GM21717 (cell line): ENCODE measurements around the gene GPR137B.
"Not testable (repeated sequence)": the region's sequence is repeated elsewhere in the genome, so short reads cannot be mapped to it uniquely, and the experiment has no call there.

Experiments
- ATAC-seq: cut with Tn5 transposase; IDR thresholded peaks from one replicate; pipeline ENCODE4 v1.9.1; 2021; ENCODE audit warnings: mild to moderate bottlenecking, moderate library complexity; ENCODE audit not compliant: unreplicated experiment

Gene GPR137B

DNA sequence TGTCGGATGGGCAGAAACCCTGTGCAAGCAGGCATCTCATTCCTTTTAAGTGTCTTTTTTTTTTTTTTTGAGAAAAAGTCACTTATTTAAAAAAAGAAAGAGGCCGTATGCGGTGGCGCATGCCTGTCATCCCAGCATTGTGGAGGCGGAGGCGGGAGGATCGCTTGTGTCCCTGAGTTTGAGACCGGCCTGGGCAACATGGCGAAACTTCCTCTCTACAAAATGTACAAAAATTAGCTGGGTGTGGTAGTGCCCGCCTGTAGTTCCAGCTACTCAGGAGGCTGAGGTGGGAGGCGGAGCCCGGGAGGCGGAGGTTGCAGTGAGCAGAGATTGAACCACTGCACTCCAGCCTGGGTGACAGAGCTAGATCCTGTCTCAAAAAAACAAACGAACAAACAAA lies 1.7 kb downstream of the GPR137B start:
- no peak for ATAC-seq

GRCh38 chr1:236144446-236145150 lies 2.3 kb downstream of the GPR137B start:
- peak; percentile 33 for ATAC-seq

GRCh38 chr1:236147068-236147467 lies 4.7 kb downstream of the GPR137B start:
- no peak for ATAC-seq

DNA sequence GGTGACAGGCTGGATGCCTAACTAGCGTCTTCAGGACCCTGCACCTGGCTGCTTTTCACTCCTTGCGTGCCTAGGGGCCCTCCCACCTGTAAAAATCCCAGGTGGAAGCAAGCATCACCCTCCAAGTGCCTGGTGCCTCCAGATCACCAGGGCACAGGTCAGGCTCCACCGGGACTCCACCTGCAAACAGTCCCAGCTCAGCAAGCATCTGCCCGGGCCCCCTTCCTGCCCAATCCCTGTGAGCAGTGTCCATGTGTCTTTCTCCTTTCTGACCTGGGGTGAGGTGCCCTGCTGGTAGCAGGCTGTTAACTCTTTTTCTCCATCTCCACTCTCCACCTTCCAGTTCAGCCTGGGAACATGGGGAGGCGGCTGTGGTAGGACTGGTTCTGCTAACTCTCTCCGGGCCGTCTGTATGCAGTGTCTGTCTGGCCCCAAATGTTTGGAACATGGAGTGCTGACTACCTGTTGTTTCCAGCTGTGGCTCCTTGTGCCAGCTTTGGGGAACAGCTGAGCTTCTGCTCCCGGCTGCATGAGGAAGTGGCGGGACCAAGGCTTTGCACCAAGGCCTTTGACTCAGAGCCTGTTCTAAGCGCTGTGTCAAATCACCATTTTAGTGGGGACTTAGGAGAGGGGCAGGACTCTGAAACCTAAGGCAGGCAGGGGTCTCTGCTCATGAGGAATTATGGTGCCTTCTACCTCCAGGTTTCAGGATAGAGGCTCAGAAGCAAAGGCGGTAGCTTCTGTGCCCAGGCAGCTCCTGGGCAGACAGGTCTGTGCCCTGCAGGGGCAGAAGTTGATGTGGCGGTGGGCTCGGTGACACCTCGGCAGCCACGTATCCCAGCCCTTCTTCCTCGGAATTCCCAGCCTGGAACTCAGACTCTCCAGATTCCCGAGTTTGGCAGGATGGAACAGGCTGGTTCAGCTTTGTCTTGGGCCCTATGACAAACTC lies 5.5 kb downstream of the GPR137B start:
- no peak for ATAC-seq

GRCh38 chr1:236148470-236148845 lies 6.1 kb downstream of the GPR137B start:
- ATAC-seq: no peak

- ATAC-seq: no peak
These were observed 6.8 kb downstream of the GPR137B start for GRCh38 chr1:236149003-236149595.

DNA sequence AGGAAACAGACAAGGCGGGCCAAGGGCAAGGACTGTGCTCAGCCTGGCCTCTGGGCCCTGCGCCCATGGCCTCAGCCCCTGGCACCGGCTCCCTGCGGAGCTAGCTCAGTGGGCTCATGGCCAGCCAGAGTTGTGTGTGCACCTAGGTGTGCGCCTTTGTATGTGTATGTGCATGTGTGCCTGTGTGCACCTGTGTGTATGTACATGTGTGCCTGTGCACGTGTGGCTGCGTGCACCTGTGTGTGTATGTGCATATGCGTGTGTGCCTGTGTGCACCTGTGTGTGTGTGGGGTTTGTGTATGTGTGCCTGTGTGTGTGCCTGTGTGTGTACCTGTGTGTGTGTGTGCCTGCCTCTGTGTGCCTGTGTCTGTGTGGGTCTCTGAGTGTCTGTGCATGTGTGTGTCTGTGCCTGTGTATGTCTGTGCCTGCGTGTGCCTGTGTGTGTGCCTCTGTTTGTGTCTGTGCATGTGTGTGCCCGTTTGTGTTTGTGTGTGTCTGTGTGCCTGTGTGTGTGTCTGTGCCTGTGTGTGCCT lies 7.4 kb downstream of the GPR137B start:
- no peak for ATAC-seq

DNA sequence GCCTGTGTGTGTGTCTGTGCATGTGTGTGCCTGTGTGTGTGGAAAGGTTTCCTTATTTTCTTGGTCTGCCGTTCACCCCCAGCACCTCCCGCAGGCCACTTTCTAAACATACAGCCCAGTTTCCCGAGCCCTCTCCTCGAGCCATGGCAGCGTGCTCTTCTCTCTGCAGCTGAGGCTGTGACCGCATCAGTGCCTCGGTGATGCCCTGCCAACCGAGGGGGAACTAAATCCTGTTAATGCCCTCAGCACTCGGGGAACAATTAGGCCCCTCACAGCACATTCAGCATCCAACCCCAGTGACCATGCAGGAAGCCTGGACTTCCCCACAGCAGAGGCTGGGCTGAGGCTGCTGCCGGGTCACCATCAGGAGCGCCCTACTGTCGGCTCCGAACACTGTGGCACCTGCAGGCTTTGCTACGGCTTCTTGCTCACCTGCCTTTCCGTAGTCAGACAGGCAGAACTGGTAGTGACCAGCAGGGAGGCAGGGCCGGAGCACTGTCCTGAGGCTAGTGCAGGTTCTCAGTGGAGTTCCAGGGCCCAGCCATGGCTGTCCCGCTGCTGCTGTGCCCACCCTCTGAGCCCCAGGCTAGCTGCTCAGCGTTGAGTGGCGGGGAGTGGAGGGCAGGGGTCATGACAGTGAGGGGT lies 8.1 kb downstream of the GPR137B start:
- ATAC-seq: no peak

- ATAC-seq: no peak
These were observed 8.6 kb downstream of the GPR137B start for GRCh38 chr1:236150986-236151385.

GRCh38 chr1:236151739-236152424 lies 9.5 kb downstream of the GPR137B start:
- no peak for ATAC-seq

GRCh38 chr1:236154126-236154525 lies 11.8 kb downstream of the GPR137B start:
- ATAC-seq: no peak

DNA sequence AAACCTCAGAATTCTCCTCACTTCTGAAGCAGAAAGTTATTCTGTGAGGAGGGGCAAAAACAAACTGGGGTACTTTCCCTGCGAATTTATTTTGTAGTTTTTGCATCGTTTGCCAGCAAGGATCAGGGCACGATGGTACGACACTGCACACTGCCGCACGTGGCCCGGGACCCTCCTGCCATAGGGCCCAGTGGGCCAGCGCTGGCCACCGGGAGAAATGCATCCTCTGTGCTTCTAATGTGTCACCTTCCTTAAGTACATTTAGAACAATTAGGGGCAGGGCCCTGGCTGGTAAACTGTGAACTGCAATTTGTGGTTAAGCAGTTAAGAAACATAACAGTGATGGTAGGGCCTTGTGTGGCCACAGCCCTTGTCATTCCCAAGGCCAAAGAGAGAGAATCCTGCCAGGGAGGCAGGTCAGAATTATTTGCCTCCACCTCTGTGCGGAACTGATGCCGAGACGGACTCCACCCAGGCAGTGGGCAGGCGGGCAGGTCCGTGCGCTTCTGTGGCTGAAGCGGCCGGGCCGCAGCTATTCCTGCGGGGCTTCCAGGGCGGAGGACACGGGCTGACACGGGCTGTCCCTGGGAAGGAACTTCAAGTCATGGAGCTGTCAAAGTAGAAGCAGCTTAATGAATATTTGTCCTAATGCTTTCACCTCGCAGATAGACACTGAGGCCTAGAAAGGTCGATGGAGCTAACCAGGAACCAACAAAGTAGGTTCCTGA lies 12.5 kb downstream of the GPR137B start:
- no peak for ATAC-seq

GRCh38 chr1:236155399-236155767 lies 13.0 kb downstream of the GPR137B start:
- ATAC-seq: no peak

DNA sequence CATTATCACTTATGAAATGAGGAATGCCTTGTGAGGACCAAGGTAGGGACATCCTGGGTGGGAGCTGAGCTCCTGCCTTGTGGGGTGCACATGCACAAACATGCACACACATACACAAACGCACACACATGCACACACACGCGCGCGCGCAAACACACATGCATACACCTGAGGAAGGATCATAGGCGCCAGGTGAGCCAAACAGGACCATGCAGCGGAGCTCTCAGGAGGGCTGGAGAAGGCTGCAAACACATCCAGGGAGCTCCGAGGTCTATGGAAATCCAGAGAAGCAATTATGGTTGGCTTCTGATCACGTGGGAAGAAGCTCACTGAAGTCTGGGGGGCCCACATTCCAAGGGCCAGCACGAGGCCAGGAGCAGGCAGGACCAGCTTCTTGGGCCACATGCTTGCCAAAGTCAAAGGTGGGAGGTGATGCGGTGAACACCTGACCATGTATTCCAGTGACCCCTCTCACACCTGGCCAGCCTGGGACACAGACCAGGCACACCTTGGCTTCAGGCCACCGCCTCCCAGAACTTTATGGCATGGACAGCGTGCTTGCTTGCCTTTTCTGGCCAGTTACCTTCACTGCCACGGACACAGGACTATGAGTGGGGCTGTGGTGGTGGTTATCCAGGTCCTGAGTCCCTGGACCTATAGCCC lies 13.6 kb downstream of the GPR137B start:
- no peak for ATAC-seq

GRCh38 chr1:236156512-236157208 lies 14.3 kb downstream of the GPR137B start:
- peak; percentile 75 for ATAC-seq

GRCh38 chr1:236158072-236158471 lies 15.7 kb downstream of the GPR137B start:
- not testable (repeated sequence) for ATAC-seq

DNA sequence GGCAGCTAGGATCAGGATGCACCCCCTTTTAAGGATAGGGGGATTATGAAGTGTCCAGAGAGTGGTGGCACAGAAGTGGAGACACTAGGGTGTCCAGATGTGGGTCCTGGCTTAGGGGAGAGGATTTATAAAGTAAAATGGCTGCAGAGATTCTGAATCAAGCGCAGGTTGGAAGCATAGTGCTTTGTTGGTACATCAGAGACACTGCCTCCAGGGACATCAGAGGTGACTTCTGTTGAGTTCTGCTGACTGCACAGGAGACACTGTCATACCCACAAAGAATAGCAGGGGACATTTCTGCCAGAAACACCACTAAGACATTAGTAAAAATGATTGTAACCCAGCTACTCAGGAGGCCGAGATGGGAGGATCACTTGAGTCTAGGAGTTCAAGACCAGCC lies 16.4 kb downstream of the GPR137B start:
- no peak for ATAC-seq

GRCh38 chr1:236159704-236160539 lies 17.6 kb downstream of the GPR137B start:
- ATAC-seq: peak; percentile 54
